Subcutaneous adipose tissue (tissue), 4 donors: ENCODE measurements around the gene IDH3B. TPM values are rescaled to one million over a fixed set of nuclear protein-coding genes. Genes with fewer than 3 reads are reported as not detected.

Experiments used
- CTCF ChIP-seq: fragments of 450-650 bp; IDR thresholded peaks from one replicate; pipeline ENCODE4 v1.5.1; 2016; ENCODE audit warnings: low read depth, mild to moderate bottlenecking, control low read depth, antibody characterized with exemption, moderate library complexity
- total RNA-seq, 4 donors: library from RNA; depleted of rRNA; stranded (reverse); fragments of >200 nt; gene quantifications; one replicate each; pipeline ENCODE4 v1.1.0, GENCODE V29; 2016

The IDH3B gene
- total RNA-seq, 4 donors from 2014 or later, result 77.0 to 167 (median 97.3) TPM

DNA sequence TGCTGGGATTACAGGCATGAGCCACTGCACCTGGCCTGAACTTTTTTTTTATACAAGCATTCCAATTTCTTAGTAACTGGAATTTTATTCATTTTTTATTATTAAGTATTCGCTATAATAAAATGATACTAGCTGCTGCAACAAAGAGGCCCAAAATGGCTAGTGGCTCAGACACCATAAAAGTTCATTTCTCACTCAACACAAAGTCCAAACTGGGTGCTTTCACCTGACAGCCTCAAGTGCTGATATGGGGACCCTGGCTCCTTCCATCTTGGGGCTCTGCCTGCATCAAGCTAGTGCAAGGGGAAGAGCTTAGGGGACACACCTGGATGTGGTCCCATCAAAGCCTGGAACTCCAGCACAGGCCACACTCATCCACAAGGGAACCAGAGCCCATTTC, 23.8 kb downstream of the IDH3B start:
- TF ChIP-seq CTCF, result no peak

DNA sequence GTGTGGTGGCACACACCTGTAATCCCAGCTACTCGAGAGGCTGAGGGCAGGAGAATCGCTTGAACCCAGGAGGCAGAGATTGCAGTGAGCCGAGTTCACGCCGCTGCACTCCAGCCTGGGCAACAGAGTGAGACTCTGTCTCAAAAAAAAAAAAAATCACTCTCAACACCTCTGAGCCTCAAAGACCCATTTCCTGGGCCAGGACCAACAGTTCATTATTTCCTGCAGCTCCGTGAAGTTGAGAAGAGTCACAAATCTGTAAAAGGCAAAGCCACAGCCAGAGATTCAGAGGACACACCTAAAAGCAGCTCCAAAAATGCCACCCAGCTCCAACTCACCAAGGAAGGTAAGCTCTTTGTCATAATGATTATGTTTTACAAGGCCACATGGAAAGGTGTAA, 26.8 kb downstream of the IDH3B start:
- no peak for TF ChIP-seq CTCF

DNA sequence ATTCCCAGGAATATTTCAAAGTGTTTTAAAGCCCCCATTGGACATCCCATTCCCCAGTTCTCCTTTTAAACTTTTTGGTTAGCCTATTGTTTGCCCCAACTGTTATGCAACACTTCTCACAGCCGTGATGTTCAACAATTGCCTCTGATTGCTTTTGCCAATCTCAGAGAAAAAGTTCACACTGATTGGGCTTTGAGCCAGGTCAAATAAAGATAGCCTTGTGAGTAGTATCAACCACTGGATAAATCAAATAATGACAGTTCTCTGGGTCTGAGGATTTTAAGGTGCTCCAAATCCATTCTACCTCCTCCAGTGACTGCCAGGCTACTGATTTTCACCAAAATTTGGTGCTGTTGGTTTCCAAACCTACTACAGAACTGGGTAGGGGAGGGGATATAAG, 30.6 kb downstream of the IDH3B start:
- no peak for TF ChIP-seq CTCF

DNA sequence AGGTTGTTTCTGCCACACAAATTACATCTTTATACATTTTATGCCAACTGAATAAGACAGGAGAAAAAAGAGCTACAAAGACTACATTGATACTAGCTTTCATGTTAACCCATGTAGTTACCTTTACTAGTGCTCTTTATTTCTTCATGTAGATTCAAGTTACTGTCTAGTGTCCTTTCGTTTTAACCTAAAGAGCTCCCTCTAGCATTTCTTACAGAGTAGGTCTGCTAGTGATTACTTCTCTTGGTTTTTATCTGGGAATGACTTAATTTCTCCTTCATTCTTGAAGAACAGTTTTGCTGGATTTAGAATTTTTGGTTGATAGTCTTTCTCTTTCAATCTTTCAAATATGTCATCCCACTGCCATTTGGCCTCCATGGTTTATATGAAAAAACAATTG, 32.8 kb downstream of the IDH3B start:
- TF ChIP-seq CTCF, result no peak

GRCh38 chr20:2626853-2627541, 37.0 kb downstream of the IDH3B start:
- TF ChIP-seq CTCF, result no peak

DNA sequence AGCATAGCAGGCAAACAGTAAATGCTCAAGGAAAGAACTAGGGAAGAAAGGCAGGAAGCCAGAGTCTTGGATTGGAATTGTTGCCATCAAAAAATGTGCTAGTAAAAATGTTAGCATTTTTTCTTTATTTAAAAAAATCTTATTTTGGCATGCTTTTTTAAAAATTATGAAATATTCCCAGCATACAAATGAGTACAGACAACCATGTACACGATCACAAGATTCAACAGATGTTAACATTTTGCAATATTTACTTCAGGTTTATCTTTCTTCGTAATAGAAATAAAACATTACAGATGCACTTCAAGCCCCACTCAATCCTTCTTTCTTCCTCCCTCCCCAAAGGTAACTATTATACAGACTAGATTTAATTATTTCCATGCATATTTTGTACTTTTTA, 39.0 kb downstream of the IDH3B start:
- TF ChIP-seq CTCF, result no peak

GRCh38 chr20:2624190-2624589, 39.8 kb downstream of the IDH3B start:
- TF ChIP-seq CTCF, result no peak
